Peyer's patch (tissue), 4 donors: ENCODE measurements around the gene SUZ12.
"Not testable (repeated sequence)": the region's sequence is repeated elsewhere in the genome, so short reads cannot be mapped to it uniquely, and the experiment has no call there.

Experiments used
- POLR2A ChIP-seq, 2 donors: fragments of 450-650 bp; IDR thresholded peaks; one replicate each; pipeline ENCODE4 v1.5.1; 2017; ENCODE audit warnings: antibody characterized with exemption in 2 of 2, mild to moderate bottlenecking in 2 of 2, moderate library complexity in 2 of 2
- TF ChIP-seq, protein P1 (sequence below), 6 experiments: fragments of 450-650 bp in 4 of 6; fragments of 200-600 bp in 2 of 6; sonication (generic) in 1 of 6; IDR thresholded peaks; one replicate each; pipeline ENCODE4 v1.5.1; 2017 to 2019; ENCODE audit warnings: antibody characterized with exemption in 6 of 6, mild to moderate bottlenecking in 3 of 6, moderate library complexity in 1 of 6

DNA sequence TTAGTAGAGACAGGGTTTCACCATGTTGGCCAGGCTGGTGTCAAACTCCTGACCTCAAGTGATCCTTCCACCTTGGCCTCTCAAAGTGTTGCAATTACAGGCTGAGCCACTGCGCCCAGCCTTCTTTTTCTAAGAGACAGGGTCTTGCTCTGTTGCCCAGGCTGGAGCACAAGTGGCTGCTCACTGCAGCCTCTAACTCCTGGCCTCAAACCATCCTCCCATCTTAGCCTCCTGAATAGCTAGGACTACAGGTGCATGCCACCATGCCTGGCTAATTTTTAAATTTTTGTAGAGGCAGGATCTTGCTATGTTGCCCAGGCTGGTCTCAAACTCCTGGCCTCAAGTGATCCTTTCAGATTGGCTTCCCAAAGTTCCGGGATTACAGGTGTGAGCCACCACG, 15.1 kb downstream of the SUZ12 start:
- TF ChIP-seq, protein P1, sequence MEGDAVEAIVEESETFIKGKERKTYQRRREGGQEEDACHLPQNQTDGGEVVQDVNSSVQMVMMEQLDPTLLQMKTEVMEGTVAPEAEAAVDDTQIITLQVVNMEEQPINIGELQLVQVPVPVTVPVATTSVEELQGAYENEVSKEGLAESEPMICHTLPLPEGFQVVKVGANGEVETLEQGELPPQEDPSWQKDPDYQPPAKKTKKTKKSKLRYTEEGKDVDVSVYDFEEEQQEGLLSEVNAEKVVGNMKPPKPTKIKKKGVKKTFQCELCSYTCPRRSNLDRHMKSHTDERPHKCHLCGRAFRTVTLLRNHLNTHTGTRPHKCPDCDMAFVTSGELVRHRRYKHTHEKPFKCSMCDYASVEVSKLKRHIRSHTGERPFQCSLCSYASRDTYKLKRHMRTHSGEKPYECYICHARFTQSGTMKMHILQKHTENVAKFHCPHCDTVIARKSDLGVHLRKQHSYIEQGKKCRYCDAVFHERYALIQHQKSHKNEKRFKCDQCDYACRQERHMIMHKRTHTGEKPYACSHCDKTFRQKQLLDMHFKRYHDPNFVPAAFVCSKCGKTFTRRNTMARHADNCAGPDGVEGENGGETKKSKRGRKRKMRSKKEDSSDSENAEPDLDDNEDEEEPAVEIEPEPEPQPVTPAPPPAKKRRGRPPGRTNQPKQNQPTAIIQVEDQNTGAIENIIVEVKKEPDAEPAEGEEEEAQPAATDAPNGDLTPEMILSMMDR (IDR thresholded peaks at IDR 0.05), result not testable (repeated sequence)
- TF ChIP-seq POLR2A (IDR thresholded peaks at IDR 0.05), result not testable (repeated sequence)
